ENCODE data around the gene TLR2.

- TF ChIP-seq CTCF (IDR thresholded peaks at IDR 0.05; ENCODE audit: low read depth, low read length) (no peak), EZH2phosphoT487 (IDR thresholded peaks at IDR 0.05; ENCODE audit: low read depth) (no peak)
Observed at GRCh38 chr4:153646978-153647377, 37.1 kb upstream of the TLR2 start.

Data from OCI-LY3 (cell line).